GM15510 (cell line): Measurements from ENCODE around the gene NRARP.

Experiments
- POLR2A ChIP-seq: IDR thresholded peaks from 3 replicates; pipeline ENCODE4 v1.6.1; 2011; ENCODE audit warnings: borderline replicate concordance; ENCODE audit not compliant: insufficient read length; ENCODE audit errors: extremely low read depth

Gene NRARP, protein sequence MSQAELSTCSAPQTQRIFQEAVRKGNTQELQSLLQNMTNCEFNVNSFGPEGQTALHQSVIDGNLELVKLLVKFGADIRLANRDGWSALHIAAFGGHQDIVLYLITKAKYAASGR

DNA sequence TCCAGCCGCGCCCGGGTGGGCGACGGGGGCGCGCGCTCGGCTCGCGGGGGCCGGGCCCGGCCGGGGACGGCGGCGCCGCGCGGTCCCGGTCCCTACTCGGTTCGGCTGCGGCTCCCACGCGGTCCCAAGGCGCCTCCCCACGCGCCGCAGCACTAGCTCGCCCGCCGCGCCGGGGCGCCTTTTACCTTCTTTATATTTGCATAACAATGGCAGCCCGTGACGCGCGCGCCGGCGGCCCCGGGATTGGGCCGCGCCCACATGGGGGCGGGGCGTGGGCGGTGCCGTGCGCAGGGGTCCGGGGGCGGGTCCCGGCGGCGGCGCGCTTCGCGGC is at the start of gene NRARP:
NRARP (minus strand) TSS at position 154 of the 331 bp plus-strand sequence. CDS start 343 bp downstream, outside the sequence.
- peak; percentile 98 for TF ChIP-seq POLR2A

DNA sequence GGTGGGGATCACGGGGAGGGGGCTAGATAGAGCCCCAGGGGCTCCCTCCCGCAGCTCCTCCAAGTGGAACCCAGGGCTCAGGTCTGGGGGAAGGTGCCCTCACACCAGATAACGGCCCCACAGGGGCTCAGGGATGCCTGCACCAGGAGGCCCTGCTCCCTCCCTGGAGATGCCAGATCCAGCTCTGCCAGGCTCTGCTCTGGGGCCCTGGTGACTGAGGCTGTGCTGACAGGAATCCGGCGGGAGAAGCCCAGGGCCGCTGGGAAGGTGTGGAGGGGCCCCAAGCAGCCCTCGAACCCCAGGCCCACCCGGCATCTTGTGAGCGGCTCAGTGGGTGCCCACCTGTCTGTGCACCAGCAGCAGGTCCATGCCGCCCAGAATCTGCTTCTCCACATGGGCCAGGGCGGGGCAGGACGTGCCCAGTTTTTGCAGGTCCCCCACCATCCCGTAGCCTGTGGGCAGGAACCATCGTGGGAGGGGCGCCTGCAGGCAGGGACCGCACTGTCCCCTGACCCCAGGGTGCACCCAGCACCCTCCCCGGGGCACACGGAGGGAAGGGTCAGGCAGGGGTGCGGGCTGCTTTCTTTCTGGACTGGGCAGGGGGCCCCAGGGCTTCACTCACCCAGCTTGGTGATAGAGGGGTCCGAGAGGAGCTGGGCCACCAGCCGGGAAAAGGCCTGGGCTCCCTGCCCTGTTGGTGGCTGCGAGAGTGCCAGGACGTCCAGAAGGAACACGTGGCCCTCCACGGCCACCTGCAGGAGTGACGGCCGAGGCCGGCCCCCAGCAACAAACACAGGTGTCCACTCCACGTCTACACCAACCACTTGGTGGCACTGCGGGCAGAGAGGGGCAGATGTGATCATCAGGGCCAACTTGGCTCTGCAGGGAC is 48.9 kb upstream of the NRARP start:
- TF ChIP-seq POLR2A: no peak

DNA sequence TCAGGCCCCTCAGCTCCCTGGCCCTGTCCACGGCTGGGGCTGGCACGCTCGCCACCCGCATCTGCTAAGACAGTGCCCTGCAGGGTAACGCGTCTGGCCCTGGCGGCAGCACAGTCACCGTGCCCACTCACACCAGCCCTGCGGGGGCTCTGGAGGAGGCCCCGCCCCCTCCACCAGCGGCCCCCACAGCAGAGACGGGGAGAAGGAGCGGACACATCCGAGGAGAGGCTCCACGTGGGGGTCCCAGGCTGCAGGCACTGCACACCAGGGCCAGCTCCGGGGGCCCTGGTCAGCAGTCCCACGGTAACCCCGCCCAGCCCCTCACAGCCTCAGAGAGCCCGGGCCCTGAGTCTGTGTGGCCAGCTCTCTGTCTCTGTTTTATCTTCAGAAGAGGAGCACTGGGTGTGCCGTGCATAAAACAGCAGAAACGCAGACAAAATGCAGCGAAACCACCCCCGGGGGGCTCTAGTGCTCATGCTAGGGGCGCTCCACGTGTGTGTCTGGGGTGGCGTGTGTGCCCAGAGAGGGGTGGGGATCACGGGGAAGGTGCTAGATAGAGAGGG is 47.5 kb upstream of the NRARP start:
- no peak for TF ChIP-seq POLR2A

DNA sequence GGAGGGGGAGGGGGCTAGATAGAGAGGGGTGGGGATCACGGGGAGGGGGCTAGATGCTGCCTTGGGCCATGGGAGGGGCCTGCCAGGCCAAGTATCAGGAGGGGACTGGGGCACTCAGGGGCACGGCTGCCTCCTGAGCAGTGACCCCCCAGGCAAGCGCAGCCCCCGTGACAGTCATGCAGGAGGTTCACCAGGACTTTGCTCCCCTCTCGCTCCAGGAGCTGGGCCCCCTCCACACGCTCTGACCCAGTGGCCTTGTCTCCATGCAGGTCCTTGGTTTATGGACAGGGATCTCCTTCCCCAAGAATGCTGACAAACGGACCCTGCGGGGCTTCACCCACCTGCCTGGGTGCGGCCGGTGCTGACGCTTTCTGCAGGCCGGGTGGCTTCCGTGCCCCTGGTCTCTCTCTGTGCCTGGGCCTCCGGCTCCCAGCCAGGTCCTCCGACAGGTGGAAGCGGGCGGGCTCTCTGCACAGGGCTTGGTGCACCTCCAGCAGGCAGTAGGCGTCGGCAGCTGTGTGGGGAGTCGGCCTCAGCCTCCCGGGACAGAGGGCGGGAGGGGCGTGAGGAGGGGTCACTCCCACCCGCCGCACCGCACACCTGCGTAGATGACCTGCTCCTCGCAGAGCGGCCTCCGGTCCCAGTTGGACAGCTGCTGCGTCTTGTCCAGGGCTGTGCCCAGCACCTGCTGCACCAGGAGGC is 46.8 kb upstream of the NRARP start:
- TF ChIP-seq POLR2A: no peak

DNA sequence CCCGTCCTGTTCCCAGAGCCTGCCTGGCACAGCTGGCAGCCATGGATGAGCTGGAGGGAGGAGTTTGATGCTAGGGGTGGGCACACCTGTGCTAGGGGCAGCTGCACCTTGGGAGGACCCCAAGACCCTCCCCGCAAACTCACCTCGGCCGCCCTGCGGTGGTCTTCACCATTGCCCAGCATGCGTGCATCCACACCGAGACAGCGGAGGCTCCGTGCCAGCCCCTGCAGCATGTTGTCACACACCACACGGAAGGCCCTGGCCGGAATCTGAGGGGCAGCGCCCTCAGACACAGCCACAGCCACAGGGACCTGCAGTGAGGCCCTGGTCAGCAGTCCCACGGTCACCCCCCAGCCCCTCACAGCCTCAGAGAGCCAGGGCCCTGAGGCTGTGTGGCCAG is 45.9 kb upstream of the NRARP start:
- TF ChIP-seq POLR2A: no peak

DNA sequence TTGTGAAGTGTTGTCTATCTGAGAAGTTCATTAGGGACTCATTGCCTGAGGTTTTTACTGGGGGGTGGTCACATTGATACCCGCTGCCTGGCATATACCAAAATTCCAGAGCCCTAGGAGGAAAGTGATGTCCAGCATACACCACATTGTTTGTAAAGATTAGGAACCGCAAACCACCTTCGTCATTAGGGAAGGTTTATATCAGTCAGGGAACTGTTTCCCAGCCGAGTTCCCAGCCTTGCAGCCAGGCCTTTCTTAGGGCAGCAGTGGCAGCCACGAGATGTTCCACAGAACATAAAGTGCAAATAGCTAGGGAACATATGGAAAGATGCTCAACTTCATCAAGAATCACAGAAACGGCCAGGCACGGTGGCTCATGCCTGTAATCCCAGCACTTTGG is 40.4 kb upstream of the NRARP start:
- TF ChIP-seq POLR2A: no peak

DNA sequence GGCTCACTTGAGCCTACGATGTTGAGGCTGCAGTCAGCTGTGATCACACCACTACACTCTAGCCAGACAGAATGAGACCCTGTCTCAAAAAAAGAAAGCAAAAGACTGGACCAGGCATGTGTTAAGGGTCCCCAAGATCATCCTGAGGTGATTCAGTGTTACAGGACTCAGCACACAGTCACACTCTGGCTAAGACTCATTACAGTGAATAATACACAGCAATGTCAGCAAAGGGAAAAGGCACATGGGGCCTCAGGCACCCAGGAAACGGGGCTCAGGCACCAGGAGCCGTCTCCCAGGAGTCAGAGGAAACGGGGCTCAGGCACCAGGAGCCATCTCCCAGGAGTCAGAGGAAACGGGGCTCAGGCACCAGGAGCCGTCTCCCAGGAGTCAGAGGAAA is 39.2 kb upstream of the NRARP start:
- TF ChIP-seq POLR2A: no peak

DNA sequence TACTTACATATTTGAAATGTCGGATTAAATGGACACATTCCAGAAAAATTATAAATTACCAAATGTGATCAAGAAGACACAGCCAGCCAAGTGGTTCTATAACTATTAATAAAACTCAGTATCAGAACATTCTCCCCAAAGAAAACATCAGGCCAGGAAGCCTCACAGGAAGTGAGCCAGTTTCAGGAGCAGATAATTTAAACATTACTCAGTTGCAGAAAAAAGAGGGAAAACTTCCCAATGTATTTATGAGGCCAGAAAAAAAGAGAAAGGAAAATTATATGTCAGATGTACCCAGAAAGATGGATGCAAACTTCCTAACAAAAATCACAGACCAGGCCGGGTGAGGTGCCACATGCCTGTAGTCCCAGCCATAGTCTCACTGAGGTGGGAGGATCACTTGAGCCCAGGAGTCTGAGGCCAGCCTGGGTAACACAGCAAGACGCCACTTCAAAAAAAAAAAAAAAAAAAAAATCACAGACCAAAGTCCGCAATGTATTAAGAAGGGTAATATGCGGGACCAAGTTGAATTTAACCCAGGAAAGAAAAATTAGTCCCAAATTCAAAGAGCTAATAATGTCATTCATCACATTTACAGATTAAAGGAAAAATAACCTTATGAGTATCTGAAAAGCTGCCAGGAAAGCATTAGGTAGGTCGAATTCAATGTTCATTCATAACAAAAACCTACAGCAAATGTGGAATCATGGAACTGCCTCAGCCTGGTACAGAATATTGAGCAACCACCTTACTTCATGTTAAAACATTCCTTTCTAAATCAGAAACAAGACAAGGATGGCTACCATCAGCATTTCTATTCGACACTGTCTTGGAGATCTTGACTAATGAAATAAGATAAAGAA is 37.2 kb upstream of the NRARP start:
- TF ChIP-seq POLR2A: no peak

DNA sequence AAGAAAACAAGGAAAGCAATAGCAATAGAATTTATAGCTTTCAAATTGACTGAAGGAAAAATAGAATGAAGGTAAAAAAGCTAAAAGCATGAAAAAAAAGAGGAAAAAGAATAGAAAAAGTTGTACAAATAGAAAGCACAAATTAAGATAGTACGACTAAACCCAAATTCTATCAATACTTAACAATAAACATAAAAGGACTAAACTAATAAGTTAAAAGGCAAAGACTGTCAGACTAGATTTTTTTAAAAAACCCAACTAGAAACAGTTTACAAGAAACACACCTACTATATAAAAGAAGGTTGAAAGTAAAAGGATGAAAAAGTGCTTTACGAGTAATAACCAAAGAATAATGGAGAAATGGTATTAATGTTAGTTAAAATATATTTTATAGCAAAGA is 34.7 kb upstream of the NRARP start:
- TF ChIP-seq POLR2A: no peak

DNA sequence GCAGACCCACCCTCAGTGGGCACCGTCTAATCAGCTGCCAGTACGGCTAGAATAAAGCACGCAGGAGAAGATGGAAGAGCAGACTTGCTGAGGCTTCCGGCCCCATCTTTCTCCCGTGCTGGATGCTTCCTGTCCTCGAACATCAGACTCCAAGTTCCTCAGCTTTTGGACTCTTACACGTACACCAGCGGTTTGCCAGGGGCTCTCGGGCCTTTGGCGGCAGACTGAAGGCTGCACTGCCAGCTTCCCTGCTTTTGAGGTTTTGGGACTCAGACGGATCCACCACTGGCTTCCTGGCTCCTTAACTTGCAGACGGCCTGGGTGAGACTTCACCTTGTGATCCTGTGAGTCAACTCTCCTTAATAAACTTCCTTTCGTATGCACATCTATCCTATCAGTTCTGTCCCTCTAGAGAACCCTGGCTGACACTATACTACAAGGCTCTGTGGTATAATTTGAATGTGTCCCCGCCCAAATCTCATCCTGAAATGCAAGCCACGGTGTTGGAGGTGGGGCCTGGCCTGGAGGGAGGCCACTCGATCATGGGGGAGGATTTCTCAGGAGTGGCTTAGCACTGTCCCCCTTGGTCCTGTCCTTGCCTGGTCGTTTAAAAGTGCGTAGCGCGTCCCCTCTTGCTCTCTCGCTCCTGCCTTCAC is 31.1 kb upstream of the NRARP start:
- TF ChIP-seq POLR2A: no peak

DNA sequence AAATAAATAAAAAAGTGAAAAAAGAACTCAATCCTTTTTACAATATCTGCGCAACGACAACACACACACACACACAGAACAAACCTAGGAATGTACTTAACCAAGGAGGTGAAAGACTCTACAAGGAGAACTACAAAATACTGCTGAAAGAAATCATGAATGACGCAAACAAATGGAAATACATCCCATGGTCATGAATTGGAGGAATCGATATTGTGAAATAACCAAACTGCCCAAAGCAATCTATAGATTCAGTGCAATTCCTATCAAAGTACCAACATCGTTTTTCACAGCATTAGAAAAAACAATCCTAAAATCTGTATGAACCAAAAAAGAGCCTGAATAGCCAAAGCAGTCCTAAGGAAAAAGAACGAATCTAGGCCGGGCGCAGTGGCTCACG is 29.9 kb upstream of the NRARP start:
- TF ChIP-seq POLR2A: no peak

DNA sequence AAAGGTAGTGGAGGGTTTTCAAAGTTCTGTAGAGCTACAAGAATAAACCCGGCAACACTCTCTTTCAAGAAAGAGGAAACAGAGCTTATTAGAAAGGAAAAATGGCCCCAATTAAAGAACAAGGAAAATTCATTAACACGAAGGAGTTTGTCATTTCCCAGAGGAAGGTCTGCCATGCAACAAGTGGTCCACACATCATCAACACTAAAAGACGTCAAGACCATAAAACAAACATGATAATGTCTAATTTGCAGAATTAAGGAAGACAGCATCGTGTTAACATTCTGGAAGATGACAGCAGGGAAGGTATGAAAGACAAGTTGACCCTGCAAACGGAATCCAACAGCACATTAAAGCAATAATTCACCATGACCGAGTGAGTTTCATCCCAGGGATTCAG is 28.6 kb upstream of the NRARP start:
- no peak for TF ChIP-seq POLR2A

DNA sequence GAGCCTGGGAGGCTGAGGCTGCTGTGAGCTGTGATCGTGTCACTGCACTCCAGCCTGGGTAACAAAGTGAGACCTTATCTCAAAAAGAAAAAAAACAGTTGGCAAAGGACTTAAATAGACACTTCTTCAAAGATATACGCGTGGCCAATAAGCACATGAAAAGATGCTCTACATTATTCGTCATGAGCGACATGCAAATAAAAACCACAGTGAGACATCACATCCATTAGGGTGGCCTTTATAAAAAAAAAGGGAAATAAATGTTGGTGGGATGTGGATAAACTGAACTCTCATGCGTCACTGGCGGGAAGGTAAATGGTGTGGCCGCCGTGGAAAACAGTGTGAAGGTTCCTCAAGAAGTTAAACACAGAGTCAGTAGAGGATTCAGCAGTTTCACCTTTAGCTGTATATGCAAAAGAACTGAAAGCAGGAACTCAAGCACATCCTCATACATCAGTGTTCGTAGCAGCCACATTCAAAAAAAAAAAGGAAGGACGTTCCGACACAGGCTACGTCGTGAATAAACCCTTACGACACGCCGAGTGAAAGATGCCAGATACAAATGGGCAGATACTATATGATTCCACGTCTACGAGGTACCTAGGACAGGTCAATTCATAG is 24.5 kb upstream of the NRARP start:
- no peak for TF ChIP-seq POLR2A

DNA sequence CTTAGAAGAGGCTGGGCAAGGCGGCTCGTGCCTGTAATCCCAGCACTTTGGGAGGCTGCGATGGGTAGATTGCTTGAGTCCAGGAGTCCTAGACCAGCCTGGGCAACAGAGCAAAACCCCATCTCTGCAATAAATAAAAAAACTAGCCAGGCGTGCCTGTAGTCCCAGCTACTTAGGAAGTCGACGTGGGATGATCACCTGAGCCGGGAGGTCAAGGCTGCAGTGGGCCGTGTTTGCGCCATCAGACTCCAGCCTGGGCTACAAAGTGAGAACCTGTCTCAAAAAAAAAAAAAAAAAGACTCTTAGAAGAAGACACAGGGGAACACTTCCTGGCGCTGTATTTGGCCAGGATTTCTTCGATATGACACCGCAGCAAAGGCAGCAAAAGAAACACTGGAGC is 23.7 kb upstream of the NRARP start:
- TF ChIP-seq POLR2A: no peak
